Neural cell (in vitro differentiated cells): Measurements from ENCODE around the gene JMJD7. TPM values are rescaled to one million over a fixed set of nuclear protein-coding genes. Genes with fewer than 3 reads are reported as not detected.

ENCODE experiments used
- H2AFZ ChIP-seq: fragments of 200-600, 300-800 bp; sonication (generic), shearing (Covaris generic); 2 replicates; pipeline ENCODE4 v1.6.0; 2014; ENCODE audit warnings: low read depth, mild to moderate bottlenecking, antibody characterized with exemption, low read length, moderate library complexity
- H3F3A ChIP-seq: fragments of 200-600 bp; shearing (Covaris generic); 2 replicates; pipeline ENCODE4 v1.6.1; 2016; ENCODE audit warnings: mild to moderate bottlenecking, moderate library complexity, mixed read lengths, antibody characterized with exemption, low read length; ENCODE audit not compliant: insufficient read depth, poor library complexity, severe bottlenecking
- H3K27ac ChIP-seq: fragments of 200-600, 300-800 bp; sonication (generic), shearing (Covaris generic); 2 replicates; pipeline ENCODE4 v1.5.1; 2014; ENCODE audit warnings: mild to moderate bottlenecking, low read length, moderate library complexity
- H3K27me3 ChIP-seq: fragments of 300-800, 200-600 bp; sonication (generic), shearing (Covaris generic); 2 replicates; pipeline ENCODE4 v1.6.0; 2014; ENCODE audit warnings: mild to moderate bottlenecking, low read depth, low read length, moderate library complexity; ENCODE audit not compliant: insufficient read depth
- H3K36me3 ChIP-seq: fragments of 300-800, 200-600 bp; sonication (generic), shearing (Covaris generic); 2 replicates; pipeline ENCODE4 v1.5.1; 2014; ENCODE audit warnings: mild to moderate bottlenecking, antibody characterized with exemption, low read length, moderate library complexity; ENCODE audit not compliant: insufficient read depth
- H3K4me2 ChIP-seq: fragments of 300-800, 200-600 bp; sonication (generic), shearing (Covaris generic); 2 replicates; pipeline ENCODE4 v1.6.0; 2014; ENCODE audit warnings: mild to moderate bottlenecking, low read length
- H3K4me3 ChIP-seq: fragments of 300-800, 200-600 bp; sonication (generic), shearing (Covaris generic); 2 replicates; pipeline ENCODE4 v1.5.1; 2014; ENCODE audit warnings: mild to moderate bottlenecking, low read length, moderate library complexity
- H3K79me2 ChIP-seq: fragments of 200-600 bp; shearing (Covaris generic); replicated peaks from 2 replicates; pipeline ENCODE4 v1.6.0; 2014; ENCODE audit warnings: mild to moderate bottlenecking, low read length, moderate library complexity; ENCODE audit not compliant: insufficient read depth
- H3K9ac ChIP-seq: fragments of 300-800, 200-600 bp; sonication (generic), shearing (Covaris generic); 2 replicates; pipeline ENCODE4 v1.6.1; 2016; ENCODE audit warnings: mild to moderate bottlenecking, low read length, mixed read lengths
- H3K9me2 ChIP-seq: fragments of 200-600 bp; shearing (Covaris generic); 2 replicates; pipeline ENCODE4 v1.6.1; 2016; ENCODE audit warnings: mild to moderate bottlenecking, low read length, mixed read lengths; ENCODE audit not compliant: insufficient read depth
- H3K9me3 ChIP-seq: fragments of 200-600, 300-800 bp; sonication (generic), shearing (Covaris generic); 2 replicates; pipeline ENCODE4 v1.6.1; 2016; ENCODE audit warnings: mild to moderate bottlenecking, mixed run types, low read length, moderate library complexity, mixed read lengths
- H4K20me1 ChIP-seq: fragments of 200-600 bp; shearing (Covaris generic); 2 replicates; pipeline ENCODE4 v1.6.1; 2016; ENCODE audit warnings: mild to moderate bottlenecking, mixed run types; ENCODE audit not compliant: insufficient read depth
- EP300 ChIP-seq: fragments of 450-650 bp; conservative IDR thresholded peaks from 2 replicates; pipeline ENCODE4 v1.6.1; 2014; ENCODE audit warnings: antibody characterized with exemption, mild to moderate bottlenecking, moderate library complexity; ENCODE audit not compliant: poor library complexity, severe bottlenecking
- EZH2 ChIP-seq: fragments of 200-600, 300-800 bp; shearing (Covaris generic), sonication (generic); IDR thresholded peaks from 2 replicates; pipeline ENCODE4 v1.6.1; 2014; ENCODE audit warnings: antibody characterized with exemption, low read length, borderline replicate concordance, mild to moderate bottlenecking; ENCODE audit not compliant: insufficient read depth, poor library complexity, severe bottlenecking
- MXI1 ChIP-seq: fragments of 450-650 bp; conservative IDR thresholded peaks from 2 replicates; pipeline ENCODE4 v1.6.1; 2014; ENCODE audit warnings: antibody characterized with exemption, mild to moderate bottlenecking; ENCODE audit not compliant: poor library complexity, severe bottlenecking
- POLR2AphosphoS5 ChIP-seq: IDR thresholded peaks from 2 replicates; pipeline ENCODE4 v1.6.1; 2012
- RAD21 ChIP-seq: fragments of 450-650 bp; conservative IDR thresholded peaks from 2 replicates; pipeline ENCODE4 v1.6.1; 2014; ENCODE audit warnings: antibody characterized with exemption, mild to moderate bottlenecking, moderate library complexity
- SMC3 ChIP-seq: fragments of 450-650 bp; conservative IDR thresholded peaks from 2 replicates; pipeline ENCODE4 v1.6.1; 2014; ENCODE audit warnings: antibody characterized with exemption, mild to moderate bottlenecking, moderate library complexity; ENCODE audit not compliant: poor library complexity
- TAF1 ChIP-seq: IDR thresholded peaks from 2 replicates; pipeline ENCODE4 v1.6.1; 2012; ENCODE audit warnings: low read depth
- polyA plus RNA-seq: library from polyadenylated mRNA; depleted of rRNA; stranded (reverse); fragments of >200 nt; gene quantifications from 2 replicates; pipeline ENCODE4 v1.2.3, GENCODE V29; 2014
- TF ChIP-seq, protein P1 (sequence below): fragments of 450-650 bp; IDR thresholded peaks from 2 replicates; pipeline ENCODE4 v1.5.1; 2014; ENCODE audit warnings: antibody characterized with exemption, mild to moderate bottlenecking, moderate library complexity; ENCODE audit not compliant: poor library complexity, severe bottlenecking
- TF ChIP-seq, protein P2 (sequence below): IDR thresholded peaks from 2 replicates; pipeline ENCODE4 v1.6.1; 2012; ENCODE audit warnings: borderline replicate concordance

JMJD7 gene
- polyA plus RNA-seq, 1 donor from 2014 or later: 14.0 TPM

DNA sequence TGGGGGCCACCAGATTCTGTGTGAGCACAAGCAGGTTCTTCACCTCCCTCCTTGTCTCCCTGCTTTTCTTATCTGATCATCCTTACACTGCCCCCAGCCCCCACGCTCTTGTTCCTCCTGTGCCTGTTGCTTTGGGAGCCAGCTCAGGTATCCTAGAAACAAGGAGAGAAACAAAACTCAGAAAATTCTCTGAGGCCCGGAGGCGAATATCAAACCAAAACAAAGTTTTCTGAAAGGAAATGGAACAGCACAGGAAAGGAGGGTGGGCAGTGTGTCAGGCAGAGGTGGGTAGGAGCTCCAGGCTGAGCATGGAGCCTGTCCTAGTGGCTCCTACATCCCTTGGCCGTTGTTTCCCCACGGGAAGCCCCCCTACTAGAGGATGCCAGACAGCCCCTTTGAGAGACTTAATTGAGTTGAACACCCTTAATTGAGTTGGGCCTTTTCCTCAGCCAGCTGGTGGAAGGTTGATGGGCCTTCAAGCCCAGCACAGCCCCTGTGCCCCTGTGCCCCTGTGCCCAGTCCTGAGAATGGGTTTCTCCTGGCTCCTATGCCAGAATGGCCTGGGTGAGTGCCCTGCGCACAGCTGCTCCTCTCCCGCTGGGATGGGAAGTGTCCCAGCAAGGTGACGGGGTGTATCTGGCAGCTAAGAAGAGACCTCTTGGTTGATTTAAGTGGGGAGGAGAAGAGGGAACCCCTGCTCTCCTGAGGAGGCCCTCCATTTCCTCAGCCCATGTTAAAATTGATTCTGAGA is 22.8 kb upstream of the JMJD7 start:
- Histone ChIP-seq H3K27me3 (no peaks in the 10 kb centered on the region), H3K4me2 (no peak overlapping the region), H3K9ac (no peak overlapping the region), H3K36me3 (no peaks in the 10 kb centered on the region), H3K79me2 (no peaks in the 10 kb centered on the region), H4K20me1 (no peaks in the 10 kb centered on the region), H3K4me3 (no peak overlapping the region), H2AFZ (no peak overlapping the region), H3K9me2 (no peaks in the 10 kb centered on the region), H3K27ac (no peak overlapping the region), H3K9me3 (no peaks in the 10 kb centered on the region), H3F3A (no peaks in the 10 kb centered on the region)
- no peak for TF ChIP-seq SMC3
- TF ChIP-seq, protein P1, sequence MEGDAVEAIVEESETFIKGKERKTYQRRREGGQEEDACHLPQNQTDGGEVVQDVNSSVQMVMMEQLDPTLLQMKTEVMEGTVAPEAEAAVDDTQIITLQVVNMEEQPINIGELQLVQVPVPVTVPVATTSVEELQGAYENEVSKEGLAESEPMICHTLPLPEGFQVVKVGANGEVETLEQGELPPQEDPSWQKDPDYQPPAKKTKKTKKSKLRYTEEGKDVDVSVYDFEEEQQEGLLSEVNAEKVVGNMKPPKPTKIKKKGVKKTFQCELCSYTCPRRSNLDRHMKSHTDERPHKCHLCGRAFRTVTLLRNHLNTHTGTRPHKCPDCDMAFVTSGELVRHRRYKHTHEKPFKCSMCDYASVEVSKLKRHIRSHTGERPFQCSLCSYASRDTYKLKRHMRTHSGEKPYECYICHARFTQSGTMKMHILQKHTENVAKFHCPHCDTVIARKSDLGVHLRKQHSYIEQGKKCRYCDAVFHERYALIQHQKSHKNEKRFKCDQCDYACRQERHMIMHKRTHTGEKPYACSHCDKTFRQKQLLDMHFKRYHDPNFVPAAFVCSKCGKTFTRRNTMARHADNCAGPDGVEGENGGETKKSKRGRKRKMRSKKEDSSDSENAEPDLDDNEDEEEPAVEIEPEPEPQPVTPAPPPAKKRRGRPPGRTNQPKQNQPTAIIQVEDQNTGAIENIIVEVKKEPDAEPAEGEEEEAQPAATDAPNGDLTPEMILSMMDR: no peak
- no peak for TF ChIP-seq EZH2
- TF ChIP-seq POLR2AphosphoS5: no peak
- TF ChIP-seq, protein P2, sequence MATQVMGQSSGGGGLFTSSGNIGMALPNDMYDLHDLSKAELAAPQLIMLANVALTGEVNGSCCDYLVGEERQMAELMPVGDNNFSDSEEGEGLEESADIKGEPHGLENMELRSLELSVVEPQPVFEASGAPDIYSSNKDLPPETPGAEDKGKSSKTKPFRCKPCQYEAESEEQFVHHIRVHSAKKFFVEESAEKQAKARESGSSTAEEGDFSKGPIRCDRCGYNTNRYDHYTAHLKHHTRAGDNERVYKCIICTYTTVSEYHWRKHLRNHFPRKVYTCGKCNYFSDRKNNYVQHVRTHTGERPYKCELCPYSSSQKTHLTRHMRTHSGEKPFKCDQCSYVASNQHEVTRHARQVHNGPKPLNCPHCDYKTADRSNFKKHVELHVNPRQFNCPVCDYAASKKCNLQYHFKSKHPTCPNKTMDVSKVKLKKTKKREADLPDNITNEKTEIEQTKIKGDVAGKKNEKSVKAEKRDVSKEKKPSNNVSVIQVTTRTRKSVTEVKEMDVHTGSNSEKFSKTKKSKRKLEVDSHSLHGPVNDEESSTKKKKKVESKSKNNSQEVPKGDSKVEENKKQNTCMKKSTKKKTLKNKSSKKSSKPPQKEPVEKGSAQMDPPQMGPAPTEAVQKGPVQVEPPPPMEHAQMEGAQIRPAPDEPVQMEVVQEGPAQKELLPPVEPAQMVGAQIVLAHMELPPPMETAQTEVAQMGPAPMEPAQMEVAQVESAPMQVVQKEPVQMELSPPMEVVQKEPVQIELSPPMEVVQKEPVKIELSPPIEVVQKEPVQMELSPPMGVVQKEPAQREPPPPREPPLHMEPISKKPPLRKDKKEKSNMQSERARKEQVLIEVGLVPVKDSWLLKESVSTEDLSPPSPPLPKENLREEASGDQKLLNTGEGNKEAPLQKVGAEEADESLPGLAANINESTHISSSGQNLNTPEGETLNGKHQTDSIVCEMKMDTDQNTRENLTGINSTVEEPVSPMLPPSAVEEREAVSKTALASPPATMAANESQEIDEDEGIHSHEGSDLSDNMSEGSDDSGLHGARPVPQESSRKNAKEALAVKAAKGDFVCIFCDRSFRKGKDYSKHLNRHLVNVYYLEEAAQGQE: no peak
- TF ChIP-seq MXI1: no peak
- no peak for TF ChIP-seq EP300
- no peak for TF ChIP-seq RAD21
- TF ChIP-seq TAF1: no peak

DNA sequence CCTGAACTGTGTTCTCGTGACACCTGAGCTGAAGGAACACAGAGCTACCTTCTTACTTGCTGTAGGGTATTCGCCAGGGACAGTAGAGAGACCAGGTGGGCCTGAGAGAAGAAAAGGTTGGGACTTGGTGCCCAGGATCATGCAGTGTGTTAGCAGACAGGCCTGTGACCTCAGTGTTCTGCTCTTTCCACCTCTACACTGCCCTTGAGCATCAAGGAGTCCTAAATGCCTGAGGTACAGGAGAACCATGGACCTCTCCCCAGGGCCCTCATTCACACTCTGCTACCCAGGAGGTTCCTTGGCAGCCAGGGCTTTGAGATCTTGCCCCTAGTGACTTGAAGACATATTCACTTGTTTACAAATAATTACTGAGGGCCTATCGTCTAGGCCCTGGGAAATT is 22.2 kb upstream of the JMJD7 start:
- no peaks in the 10 kb centered on the region for H3K9me3 ChIP-seq
- no peaks in the 10 kb centered on the region for H4K20me1 ChIP-seq
- H3F3A ChIP-seq: no peaks in the 10 kb centered on the region
- no peaks in the 10 kb centered on the region for H3K9me2 ChIP-seq
- no peak overlapping the region for H3K4me2 ChIP-seq
- no peak overlapping the region for H2AFZ ChIP-seq
- no peak overlapping the region for H3K4me3 ChIP-seq
- no peaks in the 10 kb centered on the region for H3K27me3 ChIP-seq
- no peaks in the 10 kb centered on the region for H3K79me2 ChIP-seq
- TF ChIP-seq SMC3 (no peak), EP300 (no peak), POLR2AphosphoS5 (no peak), MXI1 (no peak), TAF1 (no peak), RAD21 (no peak), EZH2 (no peak)
- TF ChIP-seq, protein P1: no peak
- TF ChIP-seq, protein P2: no peak
- no peak overlapping the region for H3K27ac ChIP-seq
- H3K9ac ChIP-seq: no peak overlapping the region
- H3K36me3 ChIP-seq: no peaks in the 10 kb centered on the region
